ENCODE data around the gene ZNF607. TPM values are rescaled to one million over a fixed set of nuclear protein-coding genes. Genes with fewer than 3 reads are reported as not detected.

Gene ZNF607
- total RNA-seq, 1 experiment from 2014 or later, result 13.5 TPM

GRCh38 chr19:37655689-37656371 lies 63.7 kb downstream of the ZNF607 start:
- BruUV-seq (replicated peaks), result no TSS peak
- peak overlapping the region; percentile 88 for H3K27ac Mint-ChIP-seq (ENCODE audit: unreplicated experiment)
- peak; percentile 88 for DNase-seq
- no peaks in the 10 kb centered on the region for H3K27me3 Mint-ChIP-seq (ENCODE audit: unreplicated experiment)
- peak overlapping the region; percentile 98 for H3K4me3 Mint-ChIP-seq (ENCODE audit: low read depth, unreplicated experiment)
- peaks cover 27% of the 10 kb centered on the region for H3K36me3 Mint-ChIP-seq (ENCODE audit: insufficient read depth, unreplicated experiment)
- TF ChIP-seq, protein P1, sequence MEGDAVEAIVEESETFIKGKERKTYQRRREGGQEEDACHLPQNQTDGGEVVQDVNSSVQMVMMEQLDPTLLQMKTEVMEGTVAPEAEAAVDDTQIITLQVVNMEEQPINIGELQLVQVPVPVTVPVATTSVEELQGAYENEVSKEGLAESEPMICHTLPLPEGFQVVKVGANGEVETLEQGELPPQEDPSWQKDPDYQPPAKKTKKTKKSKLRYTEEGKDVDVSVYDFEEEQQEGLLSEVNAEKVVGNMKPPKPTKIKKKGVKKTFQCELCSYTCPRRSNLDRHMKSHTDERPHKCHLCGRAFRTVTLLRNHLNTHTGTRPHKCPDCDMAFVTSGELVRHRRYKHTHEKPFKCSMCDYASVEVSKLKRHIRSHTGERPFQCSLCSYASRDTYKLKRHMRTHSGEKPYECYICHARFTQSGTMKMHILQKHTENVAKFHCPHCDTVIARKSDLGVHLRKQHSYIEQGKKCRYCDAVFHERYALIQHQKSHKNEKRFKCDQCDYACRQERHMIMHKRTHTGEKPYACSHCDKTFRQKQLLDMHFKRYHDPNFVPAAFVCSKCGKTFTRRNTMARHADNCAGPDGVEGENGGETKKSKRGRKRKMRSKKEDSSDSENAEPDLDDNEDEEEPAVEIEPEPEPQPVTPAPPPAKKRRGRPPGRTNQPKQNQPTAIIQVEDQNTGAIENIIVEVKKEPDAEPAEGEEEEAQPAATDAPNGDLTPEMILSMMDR (IDR thresholded peaks at IDR 0.05; ENCODE audit: unreplicated experiment), result no peak
- peaks cover 18% of the 10 kb centered on the region for H3K9me3 Mint-ChIP-seq (ENCODE audit: low read depth, unreplicated experiment)
- intact Hi-C loops (cut with micrococcal nuclease; ENCODE audit: unreplicated experiment), result no loop called here
- CTCF ChIA-PET, result no interaction called here
- H3K4me1 Mint-ChIP-seq (ENCODE audit: low read depth, unreplicated experiment), result peaks cover 9% of the 10 kb centered on the region

DNA sequence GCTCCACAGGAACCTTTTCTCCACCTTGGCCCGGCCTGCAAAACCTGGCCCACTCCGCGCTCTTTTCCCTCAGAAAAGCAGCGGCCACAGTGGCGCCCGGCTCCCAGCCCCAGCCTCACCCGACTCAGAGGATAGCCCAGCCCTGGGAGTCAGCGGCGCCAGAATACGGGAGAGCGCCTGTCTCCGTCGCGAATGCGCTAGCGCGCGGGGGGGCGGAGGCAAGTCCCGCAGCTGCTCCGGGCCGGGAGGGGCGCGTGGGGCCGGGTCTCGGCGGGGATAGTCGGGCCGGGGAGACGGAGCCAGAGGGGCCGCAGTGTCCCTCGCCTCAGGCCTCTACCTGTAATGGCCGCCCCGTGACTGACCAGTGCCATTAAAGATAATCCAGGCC lies 64.3 kb downstream of the ZNF607 start, which contains the start of gene ZFP30:
Gene ZFP30, minus strand, starts transcription at position 165 of the 388 bp plus-strand sequence. CDS start 7,643 bp downstream, outside the sequence.
- peak; percentile 82 for DNase-seq
- intact Hi-C loops (cut with micrococcal nuclease; ENCODE audit: unreplicated experiment), result no loop called here
- peak within 1 kb of the TSS; percentile 88 for H3K27ac Mint-ChIP-seq (ENCODE audit: unreplicated experiment)
- BruUV-seq (replicated peaks), result no TSS peak
- peak within 1 kb of the TSS; percentile 98 for H3K4me3 Mint-ChIP-seq (ENCODE audit: low read depth, unreplicated experiment)
- CTCF ChIA-PET, result no interaction called here
- no peaks in the 10 kb centered on the region for H3K27me3 Mint-ChIP-seq (ENCODE audit: unreplicated experiment)
- TF ChIP-seq, protein P1 (IDR thresholded peaks at IDR 0.05; ENCODE audit: unreplicated experiment), result no peak
- H3K4me1 Mint-ChIP-seq (ENCODE audit: low read depth, unreplicated experiment), result peaks cover 9% of the 10 kb centered on the region
- H3K36me3 Mint-ChIP-seq (ENCODE audit: insufficient read depth, unreplicated experiment), result peaks cover 27% of the 10 kb centered on the region
- peaks cover 16% of the 10 kb centered on the region for H3K9me3 Mint-ChIP-seq (ENCODE audit: low read depth, unreplicated experiment)

GRCh38 chr19:37654629-37655300 lies 64.8 kb downstream of the ZNF607 start:
- peaks cover 27% of the 10 kb centered on the region for H3K36me3 Mint-ChIP-seq (ENCODE audit: insufficient read depth, unreplicated experiment)
- TF ChIP-seq, protein P1 (IDR thresholded peaks at IDR 0.05; ENCODE audit: unreplicated experiment), result no peak
- CTCF ChIA-PET, result no interaction called here
- H3K27me3 Mint-ChIP-seq (ENCODE audit: unreplicated experiment), result no peaks in the 10 kb centered on the region
- peak; percentile 49 for DNase-seq
- H3K27ac Mint-ChIP-seq (ENCODE audit: unreplicated experiment), result peak overlapping the region; percentile 88
- intact Hi-C loops (cut with micrococcal nuclease; ENCODE audit: unreplicated experiment), result loop anchor here (1.0 kb wide), 1 partner anchor 60 kb away; the partner anchor contains the start of genes ZNF540 and ZNF571
- no TSS peak for BruUV-seq (replicated peaks)
- H3K4me3 Mint-ChIP-seq (ENCODE audit: low read depth, unreplicated experiment), result peak overlapping the region; percentile 98
- peaks cover 16% of the 10 kb centered on the region for H3K9me3 Mint-ChIP-seq (ENCODE audit: low read depth, unreplicated experiment)
- H3K4me1 Mint-ChIP-seq (ENCODE audit: low read depth, unreplicated experiment), result peaks cover 9% of the 10 kb centered on the region

DNA sequence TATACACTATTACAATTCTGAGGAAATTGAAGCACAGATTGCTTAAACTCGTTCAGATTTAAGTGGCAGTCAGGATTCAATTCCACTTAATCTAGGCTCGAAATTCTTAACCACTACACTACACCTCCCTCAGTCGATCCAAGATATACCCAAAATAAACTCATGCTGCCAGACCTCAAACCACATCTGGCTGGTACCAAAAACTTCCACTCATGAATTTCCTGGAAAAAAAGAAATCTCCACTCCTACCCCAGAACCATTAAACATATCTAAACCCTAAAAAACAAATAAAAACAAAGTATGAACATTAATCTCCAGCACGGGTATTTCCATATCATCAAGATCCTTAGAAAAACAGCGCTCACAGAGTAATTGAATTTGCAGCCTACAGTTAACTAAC lies 65.4 kb downstream of the ZNF607 start:
- Mint-ChIP-seq H3K36me3 (ENCODE audit: insufficient read depth, unreplicated experiment) (peaks cover 33% of the 10 kb centered on the region), H3K9me3 (ENCODE audit: low read depth, unreplicated experiment) (peaks cover 13% of the 10 kb centered on the region), H3K27ac (ENCODE audit: unreplicated experiment) (peak overlapping the region; percentile 88), H3K4me3 (ENCODE audit: low read depth, unreplicated experiment) (peak overlapping the region; percentile 98), H3K27me3 (ENCODE audit: unreplicated experiment) (no peaks in the 10 kb centered on the region), H3K4me1 (ENCODE audit: low read depth, unreplicated experiment) (peaks cover 9% of the 10 kb centered on the region)
- CTCF ChIA-PET, result interaction anchor here (0.6 kb wide), 1 partner anchor 580 kb away, joined by 7 read pairs; no protein-coding TSS in a partner anchor
- TF ChIP-seq, protein P1 (IDR thresholded peaks at IDR 0.05; ENCODE audit: unreplicated experiment), result no peak
- BruUV-seq (replicated peaks), result TSS peak; percentile 66
- no peak for DNase-seq
- intact Hi-C loops (cut with micrococcal nuclease; ENCODE audit: unreplicated experiment), result loop anchor here (1.0 kb wide), 1 partner anchor 60 kb away; the partner anchor contains the start of genes ZNF540 and ZNF571

Other genes with a start within 250 kb of the ZNF607 start
- not detected in 2 replicates for gene ZNF793, start 212.8 kb downstream of the ZNF607 start, total RNA-seq (2022)
- 4.3 and 7.3 TPM in 2 replicates for gene ZNF571, start 125.0 kb downstream of the ZNF607 start, total RNA-seq (2022)
- 0.42 and 1.7 TPM in 2 replicates for gene ZNF540, start 124.9 kb downstream of the ZNF607 start, total RNA-seq (2022)
- 10.4 and 11.5 TPM in 2 replicates for gene ZFP30, start 64.3 kb downstream of the ZNF607 start, total RNA-seq (2022)
- gene ZNF573, start 59.8 kb upstream of the ZNF607 start, total RNA-seq (2022), result 10.1 and 16.8 TPM in 2 replicates
- gene WDR87, start 186.8 kb upstream of the ZNF607 start, total RNA-seq (2022), result not detected in 2 replicates
- 115 and 127 TPM in 2 replicates for gene SIPA1L3, start 187.4 kb upstream of the ZNF607 start, total RNA-seq (2022)

Measured in Calu3 (cell line).